Neural cell (in vitro differentiated cells): ENCODE results near the gene NALCN. TPM values are rescaled to one million over a fixed set of nuclear protein-coding genes. Genes with fewer than 3 reads are reported as not detected.
A peak's percentile ranks its signal among the peaks of the same experiment; 100 is the strongest.

Source experiments
- H2AFZ ChIP-seq: fragments of 200-600, 300-800 bp; sonication (generic), shearing (Covaris generic); 2 replicates; pipeline ENCODE4 v1.6.0; 2014; ENCODE audit warnings: low read depth, mild to moderate bottlenecking, antibody characterized with exemption, low read length, moderate library complexity
- H3F3A ChIP-seq: fragments of 200-600 bp; shearing (Covaris generic); 2 replicates; pipeline ENCODE4 v1.6.1; 2016; ENCODE audit warnings: mild to moderate bottlenecking, moderate library complexity, mixed read lengths, antibody characterized with exemption, low read length; ENCODE audit not compliant: insufficient read depth, poor library complexity, severe bottlenecking
- H3K27ac ChIP-seq: fragments of 200-600, 300-800 bp; sonication (generic), shearing (Covaris generic); 2 replicates; pipeline ENCODE4 v1.5.1; 2014; ENCODE audit warnings: mild to moderate bottlenecking, low read length, moderate library complexity
- H3K27me3 ChIP-seq: fragments of 300-800, 200-600 bp; sonication (generic), shearing (Covaris generic); 2 replicates; pipeline ENCODE4 v1.6.0; 2014; ENCODE audit warnings: mild to moderate bottlenecking, low read depth, low read length, moderate library complexity; ENCODE audit not compliant: insufficient read depth
- H3K36me3 ChIP-seq: fragments of 300-800, 200-600 bp; sonication (generic), shearing (Covaris generic); 2 replicates; pipeline ENCODE4 v1.5.1; 2014; ENCODE audit warnings: mild to moderate bottlenecking, antibody characterized with exemption, low read length, moderate library complexity; ENCODE audit not compliant: insufficient read depth
- H3K4me2 ChIP-seq: fragments of 300-800, 200-600 bp; sonication (generic), shearing (Covaris generic); 2 replicates; pipeline ENCODE4 v1.6.0; 2014; ENCODE audit warnings: mild to moderate bottlenecking, low read length
- H3K4me3 ChIP-seq: fragments of 300-800, 200-600 bp; sonication (generic), shearing (Covaris generic); 2 replicates; pipeline ENCODE4 v1.5.1; 2014; ENCODE audit warnings: mild to moderate bottlenecking, low read length, moderate library complexity
- H3K79me2 ChIP-seq: fragments of 200-600 bp; shearing (Covaris generic); replicated peaks from 2 replicates; pipeline ENCODE4 v1.6.0; 2014; ENCODE audit warnings: mild to moderate bottlenecking, low read length, moderate library complexity; ENCODE audit not compliant: insufficient read depth
- H3K9ac ChIP-seq: fragments of 300-800, 200-600 bp; sonication (generic), shearing (Covaris generic); 2 replicates; pipeline ENCODE4 v1.6.1; 2016; ENCODE audit warnings: mild to moderate bottlenecking, low read length, mixed read lengths
- H3K9me2 ChIP-seq: fragments of 200-600 bp; shearing (Covaris generic); 2 replicates; pipeline ENCODE4 v1.6.1; 2016; ENCODE audit warnings: mild to moderate bottlenecking, low read length, mixed read lengths; ENCODE audit not compliant: insufficient read depth
- H3K9me3 ChIP-seq: fragments of 200-600, 300-800 bp; sonication (generic), shearing (Covaris generic); 2 replicates; pipeline ENCODE4 v1.6.1; 2016; ENCODE audit warnings: mild to moderate bottlenecking, mixed run types, low read length, moderate library complexity, mixed read lengths
- H4K20me1 ChIP-seq: fragments of 200-600 bp; shearing (Covaris generic); 2 replicates; pipeline ENCODE4 v1.6.1; 2016; ENCODE audit warnings: mild to moderate bottlenecking, mixed run types; ENCODE audit not compliant: insufficient read depth
- CTCF ChIP-seq: fragments of 450-650 bp; IDR thresholded peaks from 2 replicates; pipeline ENCODE4 v1.5.1; 2014; ENCODE audit warnings: antibody characterized with exemption, mild to moderate bottlenecking, moderate library complexity; ENCODE audit not compliant: poor library complexity, severe bottlenecking
- EP300 ChIP-seq: fragments of 450-650 bp; conservative IDR thresholded peaks from 2 replicates; pipeline ENCODE4 v1.6.1; 2014; ENCODE audit warnings: antibody characterized with exemption, mild to moderate bottlenecking, moderate library complexity; ENCODE audit not compliant: poor library complexity, severe bottlenecking
- EZH2 ChIP-seq: fragments of 200-600, 300-800 bp; shearing (Covaris generic), sonication (generic); IDR thresholded peaks from 2 replicates; pipeline ENCODE4 v1.6.1; 2014; ENCODE audit warnings: antibody characterized with exemption, low read length, borderline replicate concordance, mild to moderate bottlenecking; ENCODE audit not compliant: insufficient read depth, poor library complexity, severe bottlenecking
- MXI1 ChIP-seq: fragments of 450-650 bp; conservative IDR thresholded peaks from 2 replicates; pipeline ENCODE4 v1.6.1; 2014; ENCODE audit warnings: antibody characterized with exemption, mild to moderate bottlenecking; ENCODE audit not compliant: poor library complexity, severe bottlenecking
- POLR2AphosphoS5 ChIP-seq: IDR thresholded peaks from 2 replicates; pipeline ENCODE4 v1.6.1; 2012
- RAD21 ChIP-seq: fragments of 450-650 bp; conservative IDR thresholded peaks from 2 replicates; pipeline ENCODE4 v1.6.1; 2014; ENCODE audit warnings: antibody characterized with exemption, mild to moderate bottlenecking, moderate library complexity
- REST ChIP-seq: IDR thresholded peaks from 2 replicates; pipeline ENCODE4 v1.6.1; 2012; ENCODE audit warnings: borderline replicate concordance
- SMC3 ChIP-seq: fragments of 450-650 bp; conservative IDR thresholded peaks from 2 replicates; pipeline ENCODE4 v1.6.1; 2014; ENCODE audit warnings: antibody characterized with exemption, mild to moderate bottlenecking, moderate library complexity; ENCODE audit not compliant: poor library complexity
- TAF1 ChIP-seq: IDR thresholded peaks from 2 replicates; pipeline ENCODE4 v1.6.1; 2012; ENCODE audit warnings: low read depth
- polyA plus RNA-seq: library from polyadenylated mRNA; depleted of rRNA; stranded (reverse); fragments of >200 nt; gene quantifications from 2 replicates; pipeline ENCODE4 v1.2.3, GENCODE V29; 2014

NALCN gene
- polyA plus RNA-seq, 1 donor from 2014 or later = 24.1 TPM

DNA sequence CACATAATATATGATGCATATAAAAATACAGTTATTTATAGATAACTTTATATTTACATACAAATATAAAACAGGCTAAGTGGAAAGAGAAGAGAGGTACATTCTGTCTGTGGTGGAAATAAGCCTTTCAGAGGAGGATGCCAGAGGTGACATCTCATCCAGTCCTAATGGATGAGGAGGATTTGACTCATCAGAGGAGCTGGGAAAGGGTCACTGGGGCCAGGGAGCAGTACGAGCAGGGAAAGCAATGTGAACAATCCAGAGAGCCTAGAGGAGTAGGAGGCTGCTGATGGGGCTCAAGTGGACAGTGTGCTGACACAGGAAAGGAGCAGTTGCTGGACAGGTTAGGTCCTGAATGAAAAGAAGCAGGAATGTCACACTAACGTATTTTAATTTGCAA is 18.6 kb downstream of the NALCN start:
- Histone ChIP-seq H2AFZ (no peak overlapping the region), H3K79me2 (no peaks in the 10 kb centered on the region), H3K27me3 (no peaks in the 10 kb centered on the region), H3F3A (no peaks in the 10 kb centered on the region), H3K9ac (no peak overlapping the region), H4K20me1 (no peaks in the 10 kb centered on the region), H3K27ac (no peak overlapping the region), H3K4me3 (no peak overlapping the region), H3K9me3 (no peaks in the 10 kb centered on the region), H3K36me3 (no peaks in the 10 kb centered on the region), H3K9me2 (no peaks in the 10 kb centered on the region), H3K4me2 (no peak overlapping the region)
- TF ChIP-seq MXI1 = no peak
- no peak for TF ChIP-seq REST
- no peak for TF ChIP-seq EZH2
- no peak for TF ChIP-seq EP300
- TF ChIP-seq SMC3 = no peak
- no peak for TF ChIP-seq TAF1
- no peak for TF ChIP-seq CTCF
- TF ChIP-seq POLR2AphosphoS5 = no peak
- TF ChIP-seq RAD21 = no peak

DNA sequence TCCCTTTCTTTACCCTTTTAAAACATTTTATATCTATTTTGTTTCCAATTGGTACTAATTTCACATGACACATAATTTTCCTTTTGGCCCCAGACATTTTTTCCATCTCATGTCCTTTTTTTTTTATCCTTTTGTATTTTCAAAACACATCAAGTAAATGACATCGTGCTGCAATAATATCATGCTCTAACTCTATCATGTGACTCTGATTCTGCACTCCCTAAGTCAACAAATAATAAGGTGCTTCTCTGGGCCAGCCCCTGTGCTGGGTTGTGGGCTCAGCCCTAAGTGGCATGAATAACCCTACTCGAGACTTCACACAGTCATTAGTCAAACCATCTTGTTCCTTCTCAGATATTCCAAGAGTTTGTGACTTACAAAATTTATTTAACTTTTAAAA is 21.7 kb downstream of the NALCN start:
- no peaks in the 10 kb centered on the region for H3K36me3 ChIP-seq
- TF ChIP-seq EP300 = no peak
- no peak for TF ChIP-seq SMC3
- TF ChIP-seq RAD21 = no peak
- no peak for TF ChIP-seq CTCF
- no peak for TF ChIP-seq REST
- TF ChIP-seq TAF1 = no peak
- TF ChIP-seq POLR2AphosphoS5 = no peak
- no peak for TF ChIP-seq MXI1
- TF ChIP-seq EZH2 = no peak
- peak overlapping the region; percentile 41 for H3K27ac ChIP-seq
- no peaks in the 10 kb centered on the region for H3K27me3 ChIP-seq
- no peak overlapping the region for H3K9ac ChIP-seq
- no peak overlapping the region for H2AFZ ChIP-seq
- peak overlapping the region; percentile 4 for H3K4me2 ChIP-seq
- no peaks in the 10 kb centered on the region for H3F3A ChIP-seq
- H4K20me1 ChIP-seq = no peaks in the 10 kb centered on the region
- no peaks in the 10 kb centered on the region for H3K9me2 ChIP-seq
- no peak overlapping the region for H3K4me3 ChIP-seq
- no peaks in the 10 kb centered on the region for H3K79me2 ChIP-seq
- H3K9me3 ChIP-seq = no peaks in the 10 kb centered on the region
